ENCODE results near the gene FBXO15. TPM values are rescaled to one million over a fixed set of nuclear protein-coding genes. Genes with fewer than 3 reads are reported as not detected.
A peak's percentile ranks its signal among the peaks of the same experiment; 100 is the strongest.

FBXO15 gene
- total and polyA plus RNA-seq, 2 of the 13 experiments (the other 11 are each of a cell fraction or from before 2014, with no cell fraction given), result 0.09 to 0.12 TPM

- TF ChIP-seq ZNF362 (CRISPR knock-in tag; IDR thresholded peaks at IDR 0.05; ENCODE audit: borderline replicate concordance) (no peak), NR0B2 (CRISPR knock-in tag; IDR thresholded peaks at IDR 0.05) (0 out of 2 replicates have a peak, but pooled peaks have one; percentile 28), ZNF552 (CRISPR knock-in tag; IDR thresholded peaks at IDR 0.05; ENCODE audit: borderline replicate concordance) (0 out of 2 replicates have a peak, but pooled peaks have one; percentile 34), TFDP1 (CRISPR knock-in tag; IDR thresholded peaks at IDR 0.05; ENCODE audit: borderline replicate concordance) (peak; percentile 90), NR2F2 (IDR thresholded peaks at IDR 0.05; ENCODE audit: borderline replicate concordance, low read depth) (no peak), DMAP1 (CRISPR knock-in tag; IDR thresholded peaks at IDR 0.05) (peak; percentile 79; the same call in 1 of the 2 replicates), ATF1 (CRISPR knock-in tag; IDR thresholded peaks at IDR 0.05) (peak; percentile 94), HCFC1 (IDR thresholded peaks at IDR 0.05; ENCODE audit: low read depth, low read length) (peak; percentile 96), ZMYM2 (CRISPR knock-in tag; IDR thresholded peaks at IDR 0.05) (peak; percentile 79), SPEN (CRISPR knock-in tag; IDR thresholded peaks at IDR 0.05; ENCODE audit: low read depth) (peak; percentile 65), KLF16 (CRISPR knock-in tag; IDR thresholded peaks at IDR 0.05) (peak in 1 of 2 experiments; percentile 72; a peak in 2 of 4 replicates)
- TF ChIP-seq, protein P1, sequence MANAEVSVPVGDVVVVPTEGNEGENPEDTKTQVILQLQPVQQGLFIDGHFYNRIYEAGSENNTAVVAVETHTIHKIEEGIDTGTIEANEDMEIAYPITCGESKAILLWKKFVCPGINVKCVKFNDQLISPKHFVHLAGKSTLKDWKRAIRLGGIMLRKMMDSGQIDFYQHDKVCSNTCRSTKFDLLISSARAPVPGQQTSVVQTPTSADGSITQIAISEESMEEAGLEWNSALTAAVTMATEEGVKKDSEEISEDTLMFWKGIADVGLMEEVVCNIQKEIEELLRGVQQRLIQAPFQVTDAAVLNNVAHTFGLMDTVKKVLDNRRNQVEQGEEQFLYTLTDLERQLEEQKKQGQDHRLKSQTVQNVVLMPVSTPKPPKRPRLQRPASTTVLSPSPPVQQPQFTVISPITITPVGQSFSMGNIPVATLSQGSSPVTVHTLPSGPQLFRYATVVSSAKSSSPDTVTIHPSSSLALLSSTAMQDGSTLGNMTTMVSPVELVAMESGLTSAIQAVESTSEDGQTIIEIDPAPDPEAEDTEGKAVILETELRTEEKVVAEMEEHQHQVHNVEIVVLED (CRISPR knock-in tag; IDR thresholded peaks at IDR 0.05; ENCODE audit: borderline replicate concordance), result peak; percentile 98
- TF ChIP-seq, protein P2, sequence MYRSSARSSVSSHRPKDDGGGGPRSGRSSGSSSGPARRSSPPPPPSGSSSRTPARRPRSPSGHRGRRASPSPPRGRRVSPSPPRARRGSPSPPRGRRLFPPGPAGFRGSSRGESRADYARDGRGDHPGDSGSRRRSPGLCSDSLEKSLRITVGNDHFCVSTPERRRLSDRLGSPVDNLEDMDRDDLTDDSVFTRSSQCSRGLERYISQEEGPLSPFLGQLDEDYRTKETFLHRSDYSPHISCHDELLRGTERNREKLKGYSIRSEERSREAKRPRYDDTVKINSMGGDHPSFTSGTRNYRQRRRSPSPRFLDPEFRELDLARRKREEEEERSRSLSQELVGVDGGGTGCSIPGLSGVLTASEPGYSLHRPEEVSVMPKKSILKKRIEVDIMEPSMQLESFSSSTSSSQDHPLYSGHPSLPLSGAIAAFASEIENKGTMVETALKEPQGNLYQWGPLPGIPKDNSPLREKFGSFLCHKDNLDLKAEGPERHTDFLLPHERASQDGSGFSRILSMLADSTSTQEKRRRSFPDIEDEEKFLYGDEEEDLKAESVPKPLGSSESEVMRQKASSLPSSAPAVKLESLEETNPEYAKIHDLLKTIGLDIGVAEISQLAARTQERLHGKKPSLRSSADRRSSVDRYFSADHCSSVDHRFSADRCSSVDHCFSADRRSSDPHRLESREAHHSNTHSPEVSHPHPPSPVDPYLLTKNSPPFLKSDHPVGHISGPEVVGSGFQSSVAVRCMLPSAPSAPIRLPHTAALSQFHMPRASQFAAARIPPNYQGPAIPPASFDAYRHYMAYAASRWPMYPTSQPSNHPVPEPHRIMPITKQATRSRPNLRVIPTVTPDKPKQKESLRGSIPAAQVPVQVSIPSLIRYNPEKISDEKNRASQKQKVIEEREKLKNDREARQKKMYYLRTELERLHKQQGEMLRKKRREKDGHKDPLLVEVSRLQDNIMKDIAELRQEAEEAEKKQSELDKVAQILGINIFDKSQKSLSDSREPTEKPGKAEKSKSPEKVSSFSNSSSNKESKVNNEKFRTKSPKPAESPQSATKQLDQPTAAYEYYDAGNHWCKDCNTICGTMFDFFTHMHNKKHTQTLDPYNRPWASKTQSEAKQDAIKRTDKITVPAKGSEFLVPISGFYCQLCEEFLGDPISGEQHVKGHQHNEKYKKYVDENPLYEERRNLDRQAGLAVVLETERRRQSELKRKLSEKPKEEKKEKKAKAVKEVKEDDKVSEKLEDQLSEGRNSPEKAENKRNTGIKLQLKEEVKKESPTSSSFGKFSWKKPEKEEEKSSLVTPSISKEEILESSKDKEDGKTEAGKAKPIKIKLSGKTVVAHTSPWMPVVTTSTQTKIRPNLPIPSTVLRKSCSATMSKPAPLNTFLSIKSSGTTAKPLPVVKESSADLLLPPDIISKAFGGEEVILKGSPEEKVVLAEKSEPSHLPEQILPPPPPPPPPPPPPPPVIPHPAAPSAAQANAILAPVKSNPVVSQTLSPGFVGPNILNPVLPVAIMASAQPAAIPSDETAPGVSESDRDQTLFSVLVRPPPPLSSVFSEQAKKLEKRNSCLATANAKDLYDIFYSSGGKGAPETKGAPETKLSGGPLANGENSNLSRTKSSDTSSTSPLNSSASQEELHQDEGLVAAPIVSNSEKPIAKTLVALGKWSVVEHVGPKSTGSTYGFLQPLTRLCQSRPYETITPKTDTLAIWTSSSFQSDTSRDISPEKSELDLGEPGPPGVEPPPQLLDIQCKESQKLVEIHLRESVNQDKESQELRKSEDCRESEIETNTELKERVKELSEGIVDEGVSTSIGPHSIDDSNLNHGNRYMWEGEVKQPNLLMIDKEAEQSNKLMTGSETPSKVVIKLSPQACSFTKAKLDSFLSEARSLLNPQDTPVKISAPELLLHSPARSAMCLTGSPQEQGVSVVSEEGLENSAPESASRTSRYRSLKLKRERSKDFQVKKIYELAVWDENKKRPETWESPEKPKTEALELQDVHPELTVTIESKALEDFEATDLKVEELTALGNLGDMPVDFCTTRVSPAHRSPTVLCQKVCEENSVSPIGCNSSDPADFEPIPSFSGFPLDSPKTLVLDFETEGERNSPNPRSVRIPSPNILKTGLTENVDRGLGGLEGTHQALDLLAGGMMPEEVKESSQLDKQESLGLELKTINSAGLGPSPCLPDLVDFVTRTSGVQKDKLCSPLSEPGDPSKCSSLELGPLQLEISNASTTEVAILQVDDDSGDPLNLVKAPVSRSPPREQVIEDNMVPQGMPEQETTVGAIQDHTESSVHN (CRISPR knock-in tag; IDR thresholded peaks at IDR 0.05), result 0 out of 2 replicates have a peak, but pooled peaks have one; percentile 52
- TF ChIP-seq, protein P3, sequence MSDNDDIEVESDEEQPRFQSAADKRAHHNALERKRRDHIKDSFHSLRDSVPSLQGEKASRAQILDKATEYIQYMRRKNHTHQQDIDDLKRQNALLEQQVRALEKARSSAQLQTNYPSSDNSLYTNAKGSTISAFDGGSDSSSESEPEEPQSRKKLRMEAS (IDR thresholded peaks at IDR 0.05), result peak; percentile 93
Measured at GRCh38 chr18:74147779-74148542, at the start of gene FBXO15, which contains the start of gene TIMM21 (continued).
